Neural crest cell (in vitro differentiated cells): Measurements from ENCODE around the gene NR2C2. TPM values are rescaled to one million over a fixed set of nuclear protein-coding genes. Genes with fewer than 3 reads are reported as not detected.

Experiments used
- DNase-seq: peaks from one replicate; pipeline ENCODE4 v3.0.0; 2021; ENCODE audit warnings: low read depth, mixed read lengths, low spot score
- H3K27ac Mint-ChIP-seq: one replicate; pipeline ENCODE4 v1.8.0; 2021; ENCODE audit warnings: mild to moderate bottlenecking, mixed read lengths; ENCODE audit not compliant: unreplicated experiment
- H3K27me3 Mint-ChIP-seq: 2 replicates; pipeline ENCODE4 v1.8.0; 2021; ENCODE audit warnings: low read depth, mild to moderate bottlenecking, mixed read lengths
- H3K36me3 Mint-ChIP-seq: 2 replicates; pipeline ENCODE4 v1.8.0; 2021; ENCODE audit warnings: low read depth, mild to moderate bottlenecking, mixed read lengths
- H3K4me1 Mint-ChIP-seq: 2 replicates; pipeline ENCODE4 v1.8.0; 2021; ENCODE audit warnings: mixed read lengths
- H3K4me3 Mint-ChIP-seq: one replicate; pipeline ENCODE4 v1.8.0; 2021; ENCODE audit warnings: mild to moderate bottlenecking, mixed read lengths
- H3K9me3 Mint-ChIP-seq: 2 replicates; pipeline ENCODE4 v1.8.0; 2021; ENCODE audit warnings: mixed read lengths
- CTCF ChIP-seq: fragments of 200-600 bp; sonication (generic); conservative IDR thresholded peaks from 2 replicates; pipeline ENCODE4 v1.5.0; 2021; ENCODE audit warnings: antibody characterized with exemption, mild to moderate bottlenecking
- total RNA-seq: library from RNA; stranded (reverse); gene quantifications from 2 replicates; pipeline ENCODE4 v1.2.1, GENCODE V29; 2021

Gene NR2C2
- total RNA-seq, 1 donor from 2014 or later: 34.4 TPM

- H3K27me3 Mint-ChIP-seq: no peaks in the 10 kb centered on the region
- H3K9me3 Mint-ChIP-seq: no peaks in the 10 kb centered on the region
- peaks cover 7% of the 10 kb centered on the region for H3K4me1 Mint-ChIP-seq
- no peak overlapping the region for H3K4me3 Mint-ChIP-seq
- no peak for TF ChIP-seq CTCF
- peaks cover 23% of the 10 kb centered on the region for H3K36me3 Mint-ChIP-seq
- no peak for DNase-seq
- no peak overlapping the region for H3K27ac Mint-ChIP-seq
Observed at GRCh38 chr3:15009167-15009566, 61.8 kb downstream of the NR2C2 start.

DNA sequence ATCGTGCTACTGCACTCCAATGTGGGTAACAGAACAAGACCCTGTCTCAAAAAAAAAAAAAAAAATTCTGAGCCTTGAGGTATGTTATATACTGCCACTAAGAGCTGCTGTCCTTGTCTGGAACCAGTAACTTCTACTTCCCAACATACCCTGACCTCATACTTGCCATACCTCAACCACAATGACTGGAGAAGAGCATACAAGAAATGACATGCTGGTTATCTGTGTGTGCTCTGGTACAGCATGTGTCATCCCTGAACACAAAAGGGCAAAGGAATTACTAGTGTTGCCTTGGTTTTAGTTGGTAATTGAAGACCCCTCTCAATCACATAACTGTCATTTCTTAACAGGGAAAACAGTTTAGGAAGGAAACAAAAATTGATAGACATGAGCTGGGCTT lies 63.3 kb downstream of the NR2C2 start:
- TF ChIP-seq CTCF: no peak
- no peak overlapping the region for H3K4me3 Mint-ChIP-seq
- H3K27ac Mint-ChIP-seq: peak overlapping the region; percentile 14
- no peak for DNase-seq
- peaks cover 31% of the 10 kb centered on the region for H3K36me3 Mint-ChIP-seq
- peaks cover 7% of the 10 kb centered on the region for H3K4me1 Mint-ChIP-seq
- H3K9me3 Mint-ChIP-seq: no peaks in the 10 kb centered on the region
- no peaks in the 10 kb centered on the region for H3K27me3 Mint-ChIP-seq

DNA sequence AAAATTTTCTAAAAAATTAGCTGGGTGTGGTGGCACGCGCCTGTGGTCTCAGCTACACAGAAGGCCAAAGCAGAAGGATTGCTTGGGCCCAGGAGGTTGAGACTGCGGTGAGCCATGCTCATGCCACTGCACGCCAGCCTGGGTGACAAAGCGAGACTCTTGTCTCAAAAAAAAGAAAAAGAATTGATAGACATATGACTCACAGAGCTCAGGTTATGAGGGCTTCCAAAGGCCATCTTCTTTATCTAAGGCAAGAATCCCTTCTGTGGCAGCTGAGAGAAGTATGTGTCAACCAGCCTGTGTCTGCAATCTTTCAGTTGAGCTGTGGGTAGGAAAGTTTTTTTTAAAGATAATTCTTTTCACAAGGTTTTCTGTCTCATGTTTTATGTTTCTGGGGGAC lies 63.8 kb downstream of the NR2C2 start:
- no peak for DNase-seq
- Mint-ChIP-seq H3K4me3 (no peak overlapping the region), H3K27me3 (no peaks in the 10 kb centered on the region), H3K9me3 (no peaks in the 10 kb centered on the region), H3K36me3 (peaks cover 33% of the 10 kb centered on the region), H3K27ac (no peak overlapping the region), H3K4me1 (peaks cover 7% of the 10 kb centered on the region)
- no peak for TF ChIP-seq CTCF

DNA sequence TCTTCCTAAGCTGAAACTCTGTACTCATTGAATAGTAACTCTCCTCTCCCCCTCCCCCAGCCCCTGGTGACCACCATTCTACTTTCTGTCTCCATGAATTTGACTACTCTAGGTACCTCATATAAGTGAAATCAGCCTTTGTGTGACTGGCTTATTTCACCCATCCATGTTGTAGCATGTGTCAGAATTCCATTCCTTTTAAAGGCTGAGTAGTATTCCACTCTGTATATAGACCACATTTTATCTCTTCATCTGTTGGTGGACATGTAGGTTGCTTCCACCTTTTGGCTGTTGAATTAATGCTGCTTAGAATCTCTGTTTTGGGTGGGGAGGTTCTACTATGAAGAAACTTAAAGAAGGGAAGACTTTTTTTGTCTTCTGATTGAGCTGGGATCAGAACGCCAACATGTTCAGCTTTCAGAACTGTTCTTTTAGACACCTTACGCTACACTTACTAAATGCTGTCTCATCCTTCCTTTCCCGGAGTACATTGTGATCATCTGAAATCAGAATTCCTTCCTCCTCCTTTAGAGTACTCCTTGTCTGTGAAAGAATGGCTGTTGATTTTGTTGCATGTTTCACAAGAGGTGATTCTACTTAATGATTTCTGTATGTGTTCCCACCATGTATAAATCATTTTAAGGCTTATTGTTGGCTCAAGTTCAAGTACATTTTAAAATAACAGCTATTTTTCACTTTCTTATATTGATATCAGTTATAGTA lies 67.4 kb downstream of the NR2C2 start:
- Mint-ChIP-seq H3K36me3 (peaks cover 41% of the 10 kb centered on the region), H3K27ac (no peak overlapping the region), H3K9me3 (no peaks in the 10 kb centered on the region), H3K4me1 (peaks cover 7% of the 10 kb centered on the region), H3K4me3 (no peak overlapping the region), H3K27me3 (no peaks in the 10 kb centered on the region)
- TF ChIP-seq CTCF: no peak
- DNase-seq: no peak

GRCh38 chr3:15015456-15015855 lies 68.1 kb downstream of the NR2C2 start:
- Mint-ChIP-seq H3K27ac (no peak overlapping the region), H3K4me1 (peaks cover 7% of the 10 kb centered on the region), H3K9me3 (no peaks in the 10 kb centered on the region), H3K27me3 (no peaks in the 10 kb centered on the region), H3K36me3 (peaks cover 37% of the 10 kb centered on the region), H3K4me3 (no peak overlapping the region)
- DNase-seq: no peak
- TF ChIP-seq CTCF: no peak
